ENCODE results near the gene UBE3A. TPM values are rescaled to one million over a fixed set of nuclear protein-coding genes. Genes with fewer than 3 reads are reported as not detected.

The UBE3A gene
- total RNA-seq = 149 TPM

GRCh38 chr15:25438601-25439368 lies at the start of gene UBE3A:
UBE3A (minus strand) TSS chr15:25439024; CDS start chr15:25409107, 29,917 bp downstream.

